ENCODE data around the gene PRADC1.
"Not testable (repeated sequence)": the region's sequence is repeated elsewhere in the genome, so short reads cannot be mapped to it uniquely, and the experiment has no call there.

Gene PRADC1

DNA sequence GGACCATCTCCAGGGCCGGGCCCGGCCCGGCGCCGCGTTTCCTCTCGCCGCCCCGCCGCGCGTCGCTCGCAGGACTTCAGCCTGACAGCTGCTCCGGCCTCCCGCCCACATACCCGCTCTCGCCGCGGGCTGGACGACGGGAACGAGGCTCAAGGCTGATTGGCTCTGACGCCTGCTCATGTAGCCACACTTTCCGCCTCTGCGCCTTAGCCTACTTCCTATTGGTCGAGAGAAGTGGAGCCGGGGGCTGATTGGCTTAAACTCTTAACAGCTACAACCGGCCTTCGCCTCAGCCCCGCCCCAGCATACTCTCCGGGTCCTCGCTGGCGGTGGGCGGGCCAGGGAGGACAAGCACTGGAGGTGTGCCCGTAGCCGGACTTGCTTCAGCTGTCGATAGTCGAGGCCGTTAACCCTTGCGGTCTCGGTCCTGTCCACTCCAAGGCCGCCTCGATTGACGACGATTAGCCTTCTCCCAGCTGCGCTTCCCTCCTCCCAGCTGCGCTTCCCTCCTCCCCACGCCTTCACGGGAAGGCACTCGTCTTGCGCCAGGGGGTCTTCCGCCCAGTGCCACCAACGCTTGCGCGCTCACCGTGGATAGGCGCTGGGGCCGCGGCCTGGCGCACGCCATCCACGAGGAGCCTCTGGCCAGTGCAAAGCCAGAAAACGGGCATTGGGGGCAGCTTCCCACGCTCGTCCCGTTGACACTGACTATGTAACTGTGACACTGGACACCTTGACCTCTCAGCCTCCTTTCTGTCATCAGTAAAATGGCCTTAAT lies at the start of gene PRADC1:
TSS of gene PRADC1 (minus strand) at position 86 of the 778 bp plus-strand sequence. CDS start at position 7, 79 bp downstream.
- DNase-seq (ENCODE audit: low read depth in 2 of 2): peak; percentile 92 to 93

DNA sequence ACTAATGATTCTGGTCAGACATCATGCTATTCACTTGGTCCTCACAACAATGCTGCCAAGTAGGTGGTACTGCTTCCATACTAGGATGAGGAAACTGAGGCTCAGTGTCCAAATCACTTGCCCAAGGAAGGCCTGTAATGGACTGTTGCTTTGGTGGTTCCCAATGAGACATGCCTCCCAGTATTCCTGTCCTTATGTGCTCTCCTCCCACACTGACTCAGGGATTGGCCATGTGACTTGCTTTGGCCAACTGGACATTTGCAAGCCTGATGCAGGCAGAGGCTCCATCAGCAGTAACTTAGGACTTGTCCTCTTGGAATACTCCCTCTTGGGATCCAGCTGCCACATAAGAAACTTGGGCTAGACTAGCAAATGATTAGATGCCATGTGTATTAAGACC lies 48.2 kb upstream of the PRADC1 start:
- no peak for DNase-seq (ENCODE audit: low read depth in 2 of 2)

DNA sequence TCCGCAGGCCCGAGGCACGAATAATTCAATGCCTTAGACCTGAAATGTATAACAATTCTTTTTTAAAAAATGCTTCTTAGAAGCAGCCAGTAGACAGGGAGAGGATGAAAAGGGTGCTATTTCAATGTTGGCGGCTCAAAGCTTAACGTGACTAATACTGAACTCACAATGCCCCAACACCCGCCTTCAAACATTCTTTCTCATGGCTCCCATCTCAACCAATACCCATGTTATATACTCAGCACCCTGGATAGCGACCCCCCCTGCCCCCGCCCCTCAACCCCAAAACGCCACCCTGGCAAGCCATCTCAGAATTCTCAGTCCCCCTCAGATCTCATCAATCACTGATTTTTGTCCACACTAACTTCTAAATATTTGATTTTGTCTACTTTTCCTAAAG lies 46.8 kb upstream of the PRADC1 start:
- no peak for DNase-seq (ENCODE audit: low read depth in 2 of 2)

DNA sequence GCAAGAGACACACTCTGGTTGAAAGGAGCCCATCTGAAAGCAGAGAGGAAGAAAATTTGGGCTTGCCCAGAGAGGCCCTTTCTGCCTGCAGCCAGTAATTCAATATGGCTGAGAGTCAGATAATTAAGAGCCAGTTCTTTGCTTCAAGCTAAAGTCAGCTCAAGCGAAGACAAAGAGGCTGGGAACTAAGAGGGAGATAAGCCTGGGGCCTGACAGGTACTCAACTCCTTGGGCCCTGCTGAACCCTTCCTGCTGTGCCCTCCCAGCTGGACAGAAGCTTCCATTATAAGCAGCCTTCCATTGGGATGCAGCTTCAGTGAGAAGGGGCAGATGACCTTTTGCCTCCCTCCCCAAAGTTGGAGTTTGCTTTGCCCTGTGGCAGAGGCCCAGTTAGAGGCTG lies 39.2 kb upstream of the PRADC1 start:
- DNase-seq (ENCODE audit: low read depth in 2 of 2): no peak

DNA sequence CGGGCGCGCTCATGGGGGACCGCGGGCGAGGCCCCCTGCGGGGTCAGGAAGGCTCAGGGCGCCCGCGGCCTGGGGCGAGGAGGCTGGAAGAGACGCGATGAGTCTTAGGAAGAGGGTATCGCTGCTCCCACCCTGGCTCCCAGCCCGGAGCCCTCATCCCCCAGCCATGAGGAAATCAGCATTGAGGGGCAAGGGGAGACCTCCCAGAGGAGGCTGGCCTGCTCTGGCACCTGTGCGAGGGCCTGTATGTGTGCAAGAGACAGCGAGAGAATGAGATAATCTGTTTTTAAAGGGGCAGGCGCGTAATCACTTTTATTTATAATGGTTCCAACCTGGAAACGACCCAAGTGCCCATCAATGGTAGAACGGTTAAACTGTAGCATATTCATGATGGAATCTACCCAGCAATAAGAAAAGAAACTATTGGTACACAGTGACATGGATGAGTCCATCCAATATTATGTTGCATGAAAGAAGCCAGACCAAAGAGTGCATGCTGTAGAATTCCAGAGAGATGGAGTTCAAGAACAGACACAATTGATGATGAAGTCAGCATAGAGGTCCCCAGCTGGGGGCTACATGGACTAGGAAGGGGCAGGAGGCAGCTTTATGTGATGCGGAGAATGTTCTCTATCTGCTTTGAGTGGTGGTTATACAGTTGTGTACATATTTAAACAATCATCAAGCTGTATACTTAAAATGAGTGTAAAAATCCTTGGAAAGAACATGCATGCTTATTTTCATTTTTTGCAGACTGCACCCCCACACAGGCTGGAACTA lies 36.8 kb upstream of the PRADC1 start:
- no peak for DNase-seq (ENCODE audit: low read depth in 2 of 2)

DNA sequence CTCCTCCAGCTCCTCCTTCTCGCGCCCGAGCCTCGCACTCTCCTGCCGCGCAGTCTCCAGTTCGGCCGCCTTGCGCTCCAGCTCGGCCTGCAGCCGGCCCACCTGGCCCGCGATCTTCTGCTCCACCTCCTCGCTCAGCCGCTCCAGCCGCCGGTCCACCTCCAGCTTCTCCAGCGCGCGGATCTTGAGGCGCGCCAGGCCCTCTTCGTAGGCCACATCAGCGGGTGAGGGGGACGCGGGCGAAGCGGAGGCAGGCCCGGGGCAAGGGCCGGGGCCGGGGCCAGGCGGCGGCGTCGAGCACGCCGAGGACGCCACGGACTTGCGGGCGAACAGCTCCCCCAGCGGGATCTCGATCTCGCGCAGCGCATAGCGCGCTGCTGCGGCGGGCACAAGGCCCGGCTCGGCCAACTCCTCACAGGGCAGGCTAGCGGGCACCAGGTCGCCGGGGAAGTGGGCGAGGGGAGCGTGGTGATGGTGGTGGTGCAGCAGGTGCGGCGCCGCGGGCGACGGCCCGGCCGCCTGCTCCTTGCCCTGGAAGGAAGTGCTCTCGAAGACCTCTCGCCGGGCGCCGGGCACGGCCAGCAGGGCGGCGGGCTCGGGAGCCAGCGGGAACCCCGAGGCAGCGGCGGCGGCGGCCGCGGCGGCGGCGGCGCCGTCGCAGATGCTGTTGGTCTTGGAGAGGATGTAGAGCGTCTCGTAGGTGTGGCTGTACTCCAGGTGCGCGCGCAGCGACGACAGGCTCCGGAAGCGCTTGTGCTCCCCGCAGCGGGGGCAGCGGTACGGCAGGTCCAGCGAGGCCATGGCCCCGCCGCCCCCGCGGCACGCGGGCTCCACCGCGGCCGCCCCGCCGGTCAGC lies 36.0 kb upstream of the PRADC1 start:
- DNase-seq (ENCODE audit: low read depth in 2 of 2): peak; percentile 53 to 63

DNA sequence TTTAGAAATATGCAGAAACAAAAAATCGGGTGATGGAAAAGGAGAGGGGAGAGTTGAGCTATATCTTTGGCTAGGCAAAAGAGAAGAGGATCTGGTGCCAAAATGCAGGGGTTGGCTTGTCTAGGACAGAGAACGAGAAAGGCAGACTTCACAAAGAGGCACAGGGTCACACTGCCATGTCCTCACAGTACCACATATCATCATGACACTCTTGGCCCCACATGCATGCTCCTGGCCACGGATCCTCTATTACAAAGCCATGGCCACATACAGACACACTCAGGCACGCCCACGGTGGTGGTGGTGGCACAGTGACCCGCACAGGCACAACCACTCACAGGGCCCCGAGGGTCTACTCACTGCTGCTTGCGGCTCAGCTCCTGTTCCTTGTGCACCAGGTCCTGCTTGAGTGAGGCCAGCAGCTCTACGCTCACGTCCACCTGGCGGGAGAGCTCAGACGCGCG lies 35.4 kb upstream of the PRADC1 start:
- no peak for DNase-seq (ENCODE audit: low read depth in 2 of 2)

DNA sequence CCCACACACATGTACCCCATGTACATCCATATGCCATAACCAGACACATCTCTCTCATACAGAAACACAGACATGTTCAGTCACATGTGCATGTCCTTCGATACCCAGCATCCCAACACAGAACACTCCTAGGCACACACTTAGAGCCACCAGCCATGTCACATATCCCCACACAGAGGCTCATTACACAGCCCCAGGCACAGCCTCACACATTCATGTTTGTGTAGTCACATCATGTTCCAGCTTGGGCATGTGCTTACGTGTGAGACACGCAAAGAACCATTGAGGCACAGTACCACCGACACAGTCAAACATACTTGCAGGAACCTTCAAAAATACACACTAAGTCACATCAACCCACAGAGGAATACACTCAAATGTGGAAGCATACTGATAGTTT lies 34.0 kb upstream of the PRADC1 start:
- DNase-seq (ENCODE audit: low read depth in 2 of 2): no peak

DNA sequence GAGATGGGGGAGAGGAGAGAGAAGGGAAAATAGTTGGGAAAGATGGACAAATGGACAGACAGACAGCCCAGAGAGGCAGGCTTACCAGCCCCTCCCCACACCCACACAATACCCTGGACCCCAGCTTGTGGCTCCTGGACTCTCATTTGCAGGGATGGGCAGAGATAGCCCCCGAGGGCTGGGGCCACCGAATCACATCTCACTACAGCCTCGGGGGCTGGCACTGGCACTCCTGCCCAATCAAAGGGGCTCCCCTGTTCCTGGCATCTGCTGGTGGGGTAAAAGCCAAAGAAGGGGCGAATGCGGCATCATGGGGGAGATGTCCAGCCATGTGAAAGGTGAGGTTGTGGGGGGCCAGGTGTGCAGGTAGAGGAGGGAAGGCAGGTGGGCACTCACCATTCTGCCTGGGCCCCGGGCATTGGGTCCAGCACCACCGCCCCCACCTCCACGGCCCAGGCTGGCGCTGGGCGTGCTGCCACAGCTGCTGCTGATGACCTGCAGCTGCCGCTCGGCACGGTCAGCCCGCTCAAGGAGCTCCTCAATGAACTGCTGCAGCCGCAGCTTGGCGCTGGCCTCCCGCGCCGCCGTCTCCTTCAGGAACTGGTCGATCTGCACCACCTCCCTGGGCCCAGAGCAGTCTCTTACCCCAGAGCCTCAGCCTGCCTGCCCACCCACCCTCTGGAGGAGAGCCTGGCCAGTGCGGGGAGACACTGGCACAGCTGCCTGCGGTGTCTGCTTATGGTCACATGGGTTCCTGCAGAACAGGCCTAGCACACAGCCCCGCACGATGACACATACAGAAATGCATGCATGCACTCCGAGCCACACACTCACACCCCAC lies 33.2 kb upstream of the PRADC1 start:
- DNase-seq (ENCODE audit: low read depth in 2 of 2): no peak

DNA sequence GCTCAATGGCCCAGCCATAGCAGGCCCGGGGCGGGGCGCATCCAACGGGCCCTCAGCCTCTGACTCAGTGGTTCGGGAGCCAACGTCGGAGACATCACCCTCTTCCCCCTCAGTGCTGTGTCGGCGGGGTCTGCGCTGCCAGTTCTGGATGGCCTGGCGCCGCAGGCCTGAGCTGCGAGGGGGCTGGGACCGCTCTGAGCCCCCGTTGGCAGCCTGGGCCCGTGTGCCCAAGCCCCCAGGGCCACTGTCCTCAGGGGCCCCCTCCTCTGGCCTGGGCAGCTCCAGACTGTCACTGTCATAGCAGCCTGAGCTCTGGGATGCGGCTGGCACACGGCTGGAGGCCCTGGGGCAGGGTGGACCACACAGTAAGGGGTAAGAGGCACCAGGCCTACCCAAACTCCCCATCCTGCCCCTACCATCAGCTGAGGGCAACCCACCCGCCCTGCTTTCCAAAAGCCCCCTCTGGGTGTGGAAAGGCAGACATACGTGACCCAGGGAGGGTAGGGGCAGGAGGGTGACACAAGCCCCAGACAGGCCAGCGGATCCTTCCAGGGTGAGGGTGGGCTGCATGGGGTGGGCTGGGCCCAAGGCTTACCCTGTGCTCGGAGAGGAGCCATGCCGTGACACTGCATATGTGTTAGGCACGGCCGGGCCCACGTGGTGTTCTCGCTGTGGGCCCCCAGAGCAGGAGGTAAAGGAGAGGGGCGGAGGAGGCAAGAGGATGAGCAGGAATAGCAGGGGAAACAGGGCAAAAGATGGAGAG lies 32.4 kb upstream of the PRADC1 start:
- no peak for DNase-seq (ENCODE audit: low read depth in 2 of 2)

DNA sequence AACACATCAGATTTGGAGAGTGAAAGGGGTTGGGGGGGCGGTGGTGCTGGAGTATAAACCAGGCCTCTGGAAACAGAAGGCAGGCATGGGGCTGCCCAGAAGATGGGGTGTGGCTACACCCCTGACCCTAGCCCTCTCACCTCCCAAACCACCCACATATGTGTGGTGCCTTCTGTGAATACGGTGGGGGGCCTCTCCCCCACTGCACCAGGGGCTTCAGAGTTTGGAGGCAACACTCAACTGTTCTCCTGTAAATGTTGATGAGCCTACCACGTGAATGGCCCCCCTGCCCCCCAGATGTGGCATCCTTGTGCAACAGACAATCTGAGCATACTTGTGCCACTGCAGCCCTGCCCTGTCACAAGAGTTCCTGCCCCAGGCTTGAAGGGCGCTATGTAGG lies 31.7 kb upstream of the PRADC1 start:
- DNase-seq (ENCODE audit: low read depth in 2 of 2): no peak

DNA sequence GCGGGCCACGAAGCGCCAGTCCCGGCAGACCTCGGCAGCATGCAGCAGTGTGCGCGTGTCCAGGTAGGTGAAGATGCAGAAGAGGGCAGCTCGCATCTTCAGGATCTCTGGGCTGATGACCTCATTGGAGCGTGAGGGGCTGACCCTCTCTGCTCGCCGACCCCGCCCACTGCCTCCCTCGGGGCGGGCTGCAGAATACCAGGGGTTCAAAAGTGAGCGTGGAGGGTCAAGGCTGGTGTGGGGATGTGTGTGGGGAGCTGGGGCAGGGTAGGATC lies 31.2 kb upstream of the PRADC1 start:
- no peak for DNase-seq (ENCODE audit: low read depth in 2 of 2)

DNA sequence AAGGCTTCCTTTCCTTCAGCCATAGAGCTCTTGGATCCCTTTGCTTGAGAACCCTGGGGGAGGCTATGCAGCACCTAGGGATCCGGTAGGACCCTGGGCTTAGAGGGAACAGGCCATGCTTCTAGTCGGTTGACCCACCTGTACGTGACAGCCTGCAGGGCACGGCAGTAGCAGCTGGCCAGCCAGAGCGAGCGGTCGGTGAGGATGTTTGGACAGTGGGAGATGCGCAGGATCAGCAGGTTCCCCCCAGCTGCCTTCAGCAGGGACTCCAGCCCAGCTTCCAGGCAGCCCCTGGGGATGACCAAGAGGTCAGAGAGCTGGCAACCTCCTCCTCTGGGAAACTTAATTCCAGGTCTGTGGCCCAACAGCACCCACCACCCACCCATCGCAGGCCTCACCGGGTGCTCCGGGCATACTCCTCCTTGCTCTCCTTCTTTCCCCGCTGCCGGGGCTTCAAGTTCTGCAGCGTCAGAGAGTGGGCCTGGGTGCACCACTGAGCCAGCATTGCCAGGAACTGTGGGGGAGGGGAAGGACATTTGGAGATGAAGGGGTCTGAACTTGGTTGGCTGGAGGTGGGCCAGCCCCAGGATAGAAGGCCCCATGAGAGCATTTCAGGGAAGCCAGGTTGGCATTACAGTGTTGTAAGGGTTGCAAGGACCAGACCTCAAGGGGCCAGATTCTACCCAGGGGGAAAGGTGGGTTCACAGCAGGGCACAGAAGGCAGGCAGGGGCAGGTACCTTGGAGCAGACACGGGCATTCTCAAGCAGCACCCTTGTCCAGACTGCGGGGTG lies 30.7 kb upstream of the PRADC1 start:
- no peak for DNase-seq (ENCODE audit: low read depth in 2 of 2)

DNA sequence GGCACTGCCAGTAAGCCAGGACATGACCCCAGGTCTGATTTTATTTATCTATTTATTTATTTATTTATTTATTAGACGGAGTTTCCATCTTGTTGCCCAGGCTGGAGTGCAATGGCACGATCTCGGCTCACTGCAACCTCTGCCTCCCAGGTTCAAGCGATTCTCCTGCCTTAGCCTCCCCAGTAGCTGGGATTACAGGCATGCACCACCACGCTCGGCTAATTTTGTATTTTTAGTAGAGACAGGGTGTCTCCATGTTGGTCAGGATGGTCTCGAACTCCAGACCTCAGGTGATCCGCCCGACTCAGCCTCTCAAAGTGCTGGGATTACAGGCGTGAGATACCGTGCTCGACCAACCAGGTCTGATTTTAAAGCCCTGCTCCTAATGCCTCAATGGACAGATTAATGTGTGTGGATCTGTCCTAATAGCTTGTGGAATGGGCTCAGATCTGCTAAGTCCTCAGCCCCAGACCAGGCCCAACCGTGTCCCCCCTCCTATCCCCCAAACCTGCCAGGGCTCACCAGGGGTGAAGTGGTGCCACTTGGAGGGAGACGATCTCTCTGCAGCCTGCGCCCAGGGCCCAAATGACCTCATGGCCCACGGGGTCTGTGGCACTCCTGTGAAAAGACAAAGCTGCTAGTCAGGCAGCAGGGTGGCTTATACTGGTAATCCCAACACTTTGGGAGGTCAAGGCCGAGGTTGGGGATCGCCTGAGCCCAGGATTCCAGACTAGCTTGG lies 29.8 kb upstream of the PRADC1 start:
- not testable (repeated sequence) for DNase-seq (ENCODE audit: low read depth in 2 of 2)

DNA sequence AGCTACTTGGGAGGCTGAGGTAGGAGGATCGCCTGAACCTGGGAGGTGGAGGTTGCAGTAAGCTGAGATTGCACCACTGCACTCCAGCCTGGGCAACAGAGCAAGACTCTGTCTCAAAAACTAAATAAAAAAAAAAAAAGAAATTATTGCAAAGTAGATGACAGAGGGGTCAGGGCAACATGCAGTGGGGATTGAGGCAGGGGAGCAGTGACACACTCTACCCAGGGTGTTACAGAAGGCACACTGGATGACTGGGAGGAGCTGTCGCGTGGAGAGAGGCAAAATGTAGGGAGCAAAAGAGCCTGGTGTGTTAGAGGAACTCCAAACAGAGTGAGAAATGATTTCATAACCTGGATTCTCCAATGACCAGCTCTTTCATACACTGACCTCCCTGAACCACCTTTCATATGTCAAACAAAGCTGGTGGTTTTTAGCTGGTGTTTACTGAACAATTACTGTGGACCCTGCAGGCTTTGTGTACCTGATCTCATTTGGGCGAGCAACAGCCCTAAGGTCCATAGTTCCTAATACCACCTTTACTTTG lies 29.1 kb upstream of the PRADC1 start:
- DNase-seq (ENCODE audit: low read depth in 2 of 2): no peak

DNA sequence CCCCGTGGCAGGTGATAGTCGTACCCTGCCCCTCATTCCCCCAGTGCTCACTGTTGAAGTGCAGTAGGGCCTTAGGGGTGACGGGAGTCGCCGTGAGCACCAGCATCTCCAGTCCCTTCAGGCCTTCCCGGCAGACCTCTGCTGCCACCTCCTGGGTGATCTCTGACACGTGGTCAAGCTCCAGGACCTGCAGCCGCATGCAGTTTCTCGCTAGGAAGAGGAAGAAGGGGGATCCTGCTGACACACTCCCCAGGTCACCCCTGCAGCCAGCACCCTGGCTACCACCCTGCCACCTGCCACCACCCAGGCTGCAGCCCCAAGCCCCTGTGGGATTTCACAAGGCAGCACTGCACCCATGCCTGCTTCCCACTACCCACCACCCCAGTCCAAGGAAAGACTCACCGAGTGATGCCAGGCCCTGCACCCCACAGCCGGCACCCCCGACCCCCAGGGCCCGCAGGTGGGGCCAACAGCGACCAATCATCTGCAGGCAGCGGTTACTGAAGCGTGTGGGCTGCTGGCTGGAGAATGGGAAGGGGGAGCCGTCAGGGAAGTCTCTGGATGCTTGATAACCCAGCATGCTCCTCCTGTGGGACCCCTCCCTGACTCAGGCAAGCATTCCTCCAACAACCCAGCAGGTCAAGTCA lies 27.4 kb upstream of the PRADC1 start:
- no peak for DNase-seq (ENCODE audit: low read depth in 2 of 2)

DNA sequence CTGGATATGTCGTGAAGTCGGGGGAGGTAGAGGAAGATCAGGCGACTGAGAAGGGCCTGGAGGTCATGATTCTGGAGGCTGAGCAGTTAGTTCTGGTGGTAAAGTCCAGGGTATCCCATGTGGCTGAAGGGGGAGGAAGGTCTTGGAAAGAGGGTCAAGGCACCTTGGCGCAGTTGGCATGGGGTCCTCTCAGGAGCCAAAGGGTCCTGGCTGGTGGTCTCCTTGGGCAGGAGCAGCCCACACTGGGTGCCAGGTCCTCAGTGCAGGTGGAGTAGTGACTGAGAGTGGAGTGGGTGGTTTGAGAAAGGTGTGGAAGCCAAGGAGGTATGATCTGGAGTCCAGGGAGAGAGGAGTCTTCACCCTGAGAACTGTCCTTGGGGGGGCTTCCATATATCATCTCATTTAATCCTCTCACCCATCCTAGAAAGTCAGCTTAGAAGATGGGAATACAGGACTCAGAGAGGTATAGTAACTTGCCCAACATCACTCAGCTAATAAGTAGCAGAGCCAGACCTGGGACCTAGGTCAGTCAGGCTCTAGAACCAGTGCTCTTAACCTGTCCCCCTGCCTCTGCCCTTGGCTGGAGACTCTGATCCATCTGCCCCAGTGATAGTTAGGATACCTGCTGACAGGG lies 26.8 kb upstream of the PRADC1 start:
- no peak for DNase-seq (ENCODE audit: low read depth in 2 of 2)

DNA sequence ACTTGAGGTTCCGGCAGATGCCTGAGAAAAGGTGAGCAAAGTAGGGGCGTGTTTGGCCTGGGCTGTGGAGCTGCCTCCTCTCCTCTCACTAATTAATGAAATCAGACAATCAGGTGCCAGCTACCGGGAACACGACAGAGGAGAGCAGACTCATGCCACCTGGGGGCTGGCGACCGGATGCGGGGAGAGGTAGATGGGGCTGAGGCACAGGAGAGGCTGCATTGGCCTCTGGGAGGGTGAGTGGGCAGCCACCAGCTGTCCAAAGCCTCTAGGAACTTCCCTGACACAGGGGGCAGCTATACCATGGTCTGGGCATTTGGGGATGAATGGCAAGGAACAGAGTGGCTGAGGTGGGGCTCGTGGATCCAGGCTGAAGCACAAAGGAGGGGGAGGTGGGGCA lies 26.2 kb upstream of the PRADC1 start:
- no peak for DNase-seq (ENCODE audit: low read depth in 2 of 2)
